GM10847 (cell line): ENCODE data around the gene PDIA5.

Experiments
- POLR2A ChIP-seq: IDR thresholded peaks from 2 replicates; pipeline ENCODE4 v1.6.1; 2011; ENCODE audit not compliant: insufficient read length; ENCODE audit errors: extremely low read depth

Gene PDIA5

GRCh38 chr3:123034120-123034519 is 32.7 kb upstream of the PDIA5 start:
- no peak for TF ChIP-seq POLR2A

GRCh38 chr3:123034996-123035395 is 31.8 kb upstream of the PDIA5 start:
- no peak for TF ChIP-seq POLR2A

- no peak for TF ChIP-seq POLR2A
Measured at GRCh38 chr3:123036352-123037014, 30.3 kb upstream of the PDIA5 start.

GRCh38 chr3:123037015-123037375 is 29.8 kb upstream of the PDIA5 start:
- no peak for TF ChIP-seq POLR2A

GRCh38 chr3:123038751-123039150 is 28.1 kb upstream of the PDIA5 start:
- no peak for TF ChIP-seq POLR2A

- no peak for TF ChIP-seq POLR2A
Measured at GRCh38 chr3:123039178-123039577, 27.6 kb upstream of the PDIA5 start.

- no peak for TF ChIP-seq POLR2A
Measured at GRCh38 chr3:123042413-123042812, 24.4 kb upstream of the PDIA5 start.

GRCh38 chr3:123044981-123045763 is 21.7 kb upstream of the PDIA5 start:
- TF ChIP-seq POLR2A: no peak

- TF ChIP-seq POLR2A: no peak
Measured at GRCh38 chr3:123046262-123047061, 20.4 kb upstream of the PDIA5 start.

- TF ChIP-seq POLR2A: no peak
Measured at GRCh38 chr3:123047062-123047319, 19.8 kb upstream of the PDIA5 start.

- TF ChIP-seq POLR2A: no peak
Measured at GRCh38 chr3:123048480-123049237, 18.2 kb upstream of the PDIA5 start.

- TF ChIP-seq POLR2A: no peak
Measured at GRCh38 chr3:123050666-123051065, 16.2 kb upstream of the PDIA5 start.

GRCh38 chr3:123053107-123053506 is 13.7 kb upstream of the PDIA5 start:
- TF ChIP-seq POLR2A: no peak

GRCh38 chr3:123054109-123054778 is 12.6 kb upstream of the PDIA5 start:
- TF ChIP-seq POLR2A: no peak

- TF ChIP-seq POLR2A: no peak
Measured at GRCh38 chr3:123054931-123055330, 11.9 kb upstream of the PDIA5 start.

- TF ChIP-seq POLR2A: no peak
Measured at GRCh38 chr3:123055352-123055751, 11.5 kb upstream of the PDIA5 start.

- no peak for TF ChIP-seq POLR2A
Measured at GRCh38 chr3:123058505-123058904, 8.3 kb upstream of the PDIA5 start.
